GM12878 (cell line): ENCODE measurements around the gene C21orf91. TPM values are rescaled to one million over a fixed set of nuclear protein-coding genes. Genes with fewer than 3 reads are reported as not detected.

ENCODE experiments used
- BCL11A ChIP-seq: IDR thresholded peaks from 2 replicates; pipeline ENCODE4 v1.6.1; 2011; ENCODE audit warnings: low read depth, low read length
- CREB1 ChIP-seq: IDR thresholded peaks from 2 replicates; pipeline ENCODE4 v1.6.1; 2012; ENCODE audit warnings: low read depth, mild to moderate bottlenecking, inconsistent platforms
- ETV6 ChIP-seq, 2 experiments: fragments of 450-650 bp in 1 of 2; IDR thresholded peaks in 1 of 2; conservative IDR thresholded peaks in 1 of 2; 2 replicates each; pipeline ENCODE4 v1.6.1; 2014; ENCODE audit warnings: antibody characterized with exemption in 1 of 2, borderline replicate concordance in 1 of 2, low read depth in 1 of 2, mild to moderate bottlenecking in 1 of 2, moderate library complexity in 1 of 2
- GABPA ChIP-seq: IDR thresholded peaks from 2 replicates; pipeline ENCODE4 v1.6.1; 2014; ENCODE audit warnings: antibody characterized with exemption, low read depth, mild to moderate bottlenecking, inconsistent platforms
- HCFC1 ChIP-seq: fragments of 150-350 bp; IDR thresholded peaks from 2 replicates; pipeline ENCODE4 v1.6.1; 2014; ENCODE audit warnings: low read length
- IKZF1 ChIP-seq: fragments of 450-650 bp; conservative IDR thresholded peaks from 2 replicates; pipeline ENCODE4 v1.6.1; 2017; ENCODE audit warnings: antibody characterized with exemption, mild to moderate bottlenecking
- LARP7 ChIP-seq: fragments of 450-650 bp; IDR thresholded peaks from 2 replicates; pipeline ENCODE4 v1.6.1; 2017; ENCODE audit warnings: mild to moderate bottlenecking
- MXI1 ChIP-seq: fragments of 150-350 bp; IDR thresholded peaks from 2 replicates; pipeline ENCODE4 v1.6.1; 2011; ENCODE audit warnings: low read depth, mild to moderate bottlenecking, inconsistent platforms, low read length, improper control_type of control experiment
- MYB ChIP-seq: fragments of 150-350 bp; IDR thresholded peaks from 2 replicates; pipeline ENCODE4 v1.6.1; 2014; ENCODE audit warnings: mild to moderate bottlenecking, low read depth, low read length, borderline replicate concordance
- NR2C2 ChIP-seq: IDR thresholded peaks from 2 replicates; pipeline ENCODE4 v1.6.1; 2011; ENCODE audit warnings: borderline replicate concordance, low read depth; ENCODE audit not compliant: control insufficient read depth, insufficient read length
- RAD21 ChIP-seq: IDR thresholded peaks from 2 replicates; pipeline ENCODE4 v1.6.1; 2011; ENCODE audit warnings: mild to moderate bottlenecking, low read depth, low read length, moderate library complexity; ENCODE audit not compliant: insufficient read depth
- RFX5 ChIP-seq: IDR thresholded peaks from 2 replicates; pipeline ENCODE4 v1.6.1; 2011; ENCODE audit warnings: low read depth, low read length, improper control_type of control experiment
- SIN3A ChIP-seq: IDR thresholded peaks from 2 replicates; pipeline ENCODE4 v1.6.1; 2012; ENCODE audit warnings: low read depth, low read length, improper control_type of control experiment
- SMAD1 ChIP-seq: fragments of 450-650 bp; IDR thresholded peaks from 2 replicates; pipeline ENCODE4 v1.6.1; 2018; ENCODE audit warnings: mild to moderate bottlenecking, low read depth; ENCODE audit not compliant: partially characterized antibody
- TCF7 ChIP-seq: IDR thresholded peaks from 2 replicates; pipeline ENCODE4 v1.6.1; 2014; ENCODE audit warnings: antibody characterized with exemption, borderline replicate concordance
- ZBTB4 ChIP-seq: fragments of 450-650 bp; formaldehyde crosslinking; IDR thresholded peaks from 2 replicates; pipeline ENCODE4 v1.4.0; 2022; ENCODE audit warnings: mild to moderate bottlenecking, moderate library complexity
- ZNF384 ChIP-seq: IDR thresholded peaks from 2 replicates; pipeline ENCODE4 v1.6.1; 2012; ENCODE audit warnings: low read depth, mild to moderate bottlenecking, low read length, improper control_type of control experiment, borderline replicate concordance
- polyA plus RNA-seq, 11 experiments: library from polyadenylated mRNA; depleted of rRNA in 4 of 11; unstranded in 6 of 11; stranded (reverse) in 5 of 11; fragments of >200 nt; fragmentation: Nextera tagmentation in 4 of 11; fragmentation: Illumina TruSeq in 1 of 11; extraction: Ambion mirVana in 4 of 11; extraction: Trizol in 1 of 11; gene quantifications; 1 replicate in 1 of 11; 2 replicates in 10 of 11; pipeline versions ENCODE4 v1.2.1 to v1.2.3, GENCODE V29; 2011 to 2016; ENCODE audit warnings: inconsistent platforms in 2 of 11, missing spikeins in 2 of 11, low read depth in 1 of 11
- total RNA-seq, 4 experiments: library from RNA; depleted of rRNA in 3 of 4; stranded (reverse); fragments of >200 nt in 3 of 4; fragmentation: Illumina TruSeq in 1 of 4; extraction: Trizol in 1 of 4; gene quantifications; 2 replicates each; pipeline versions ENCODE4 v1.2.1 to v1.2.3, GENCODE V29; 2013 to 2021
- TF ChIP-seq, protein P1 (sequence below): fragments of 450-650 bp; IDR thresholded peaks from 2 replicates; pipeline ENCODE4 v1.6.1; 2018; ENCODE audit warnings: borderline replicate concordance, mild to moderate bottlenecking; ENCODE audit not compliant: partially characterized antibody
- TF ChIP-seq, protein P2 (sequence below): fragments of 450-650 bp; IDR thresholded peaks from 2 replicates; pipeline ENCODE4 v1.6.1; 2016; ENCODE audit warnings: mild to moderate bottlenecking
- TF ChIP-seq, protein P3 (sequence below): IDR thresholded peaks from 2 replicates; pipeline ENCODE4 v1.6.1; 2012; ENCODE audit warnings: mild to moderate bottlenecking, low read depth, low read length

The C21orf91 gene
- total and polyA plus RNA-seq, 10 of the 15 experiments (the other 5 are each of a cell fraction or from before 2014, with no cell fraction given) = 9.3 to 40.3 (median 29.8) TPM

GRCh38 chr21:17848228-17848627, 29.1 kb upstream of the C21orf91 start (continued):
- TF ChIP-seq, protein P1, sequence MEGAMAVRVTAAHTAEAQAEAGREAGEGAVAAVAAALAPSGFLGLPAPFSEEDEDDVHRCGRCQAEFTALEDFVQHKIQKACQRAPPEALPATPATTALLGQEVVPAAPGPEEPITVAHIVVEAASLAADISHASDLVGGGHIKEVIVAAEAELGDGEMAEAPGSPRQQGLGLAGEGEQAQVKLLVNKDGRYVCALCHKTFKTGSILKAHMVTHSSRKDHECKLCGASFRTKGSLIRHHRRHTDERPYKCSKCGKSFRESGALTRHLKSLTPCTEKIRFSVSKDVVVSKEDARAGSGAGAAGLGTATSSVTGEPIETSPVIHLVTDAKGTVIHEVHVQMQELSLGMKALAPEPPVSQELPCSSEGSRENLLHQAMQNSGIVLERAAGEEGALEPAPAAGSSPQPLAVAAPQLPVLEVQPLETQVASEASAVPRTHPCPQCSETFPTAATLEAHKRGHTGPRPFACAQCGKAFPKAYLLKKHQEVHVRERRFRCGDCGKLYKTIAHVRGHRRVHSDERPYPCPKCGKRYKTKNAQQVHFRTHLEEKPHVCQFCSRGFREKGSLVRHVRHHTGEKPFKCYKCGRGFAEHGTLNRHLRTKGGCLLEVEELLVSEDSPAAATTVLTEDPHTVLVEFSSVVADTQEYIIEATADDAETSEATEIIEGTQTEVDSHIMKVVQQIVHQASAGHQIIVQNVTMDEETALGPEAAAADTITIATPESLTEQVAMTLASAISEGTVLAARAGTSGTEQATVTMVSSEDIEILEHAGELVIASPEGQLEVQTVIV = no peak
- no peak for TF ChIP-seq RFX5
- TF ChIP-seq CREB1 = 0 out of 2 replicates have a peak, but pooled peaks have one; percentile 31
- TF ChIP-seq BCL11A = peak; percentile 86
- TF ChIP-seq SIN3A = no peak
- no peak for TF ChIP-seq TCF7
- TF ChIP-seq, protein P2, sequence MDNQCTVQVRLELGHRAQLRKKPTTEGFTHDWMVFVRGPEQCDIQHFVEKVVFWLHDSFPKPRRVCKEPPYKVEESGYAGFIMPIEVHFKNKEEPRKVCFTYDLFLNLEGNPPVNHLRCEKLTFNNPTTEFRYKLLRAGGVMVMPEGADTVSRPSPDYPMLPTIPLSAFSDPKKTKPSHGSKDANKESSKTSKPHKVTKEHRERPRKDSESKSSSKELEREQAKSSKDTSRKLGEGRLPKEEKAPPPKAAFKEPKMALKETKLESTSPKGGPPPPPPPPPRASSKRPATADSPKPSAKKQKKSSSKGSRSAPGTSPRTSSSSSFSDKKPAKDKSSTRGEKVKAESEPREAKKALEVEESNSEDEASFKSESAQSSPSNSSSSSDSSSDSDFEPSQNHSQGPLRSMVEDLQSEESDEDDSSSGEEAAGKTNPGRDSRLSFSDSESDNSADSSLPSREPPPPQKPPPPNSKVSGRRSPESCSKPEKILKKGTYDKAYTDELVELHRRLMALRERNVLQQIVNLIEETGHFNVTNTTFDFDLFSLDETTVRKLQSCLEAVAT = 0 out of 2 replicates have a peak, but pooled peaks have one; percentile 41
- no peak for TF ChIP-seq ZBTB4
- TF ChIP-seq, protein P3, sequence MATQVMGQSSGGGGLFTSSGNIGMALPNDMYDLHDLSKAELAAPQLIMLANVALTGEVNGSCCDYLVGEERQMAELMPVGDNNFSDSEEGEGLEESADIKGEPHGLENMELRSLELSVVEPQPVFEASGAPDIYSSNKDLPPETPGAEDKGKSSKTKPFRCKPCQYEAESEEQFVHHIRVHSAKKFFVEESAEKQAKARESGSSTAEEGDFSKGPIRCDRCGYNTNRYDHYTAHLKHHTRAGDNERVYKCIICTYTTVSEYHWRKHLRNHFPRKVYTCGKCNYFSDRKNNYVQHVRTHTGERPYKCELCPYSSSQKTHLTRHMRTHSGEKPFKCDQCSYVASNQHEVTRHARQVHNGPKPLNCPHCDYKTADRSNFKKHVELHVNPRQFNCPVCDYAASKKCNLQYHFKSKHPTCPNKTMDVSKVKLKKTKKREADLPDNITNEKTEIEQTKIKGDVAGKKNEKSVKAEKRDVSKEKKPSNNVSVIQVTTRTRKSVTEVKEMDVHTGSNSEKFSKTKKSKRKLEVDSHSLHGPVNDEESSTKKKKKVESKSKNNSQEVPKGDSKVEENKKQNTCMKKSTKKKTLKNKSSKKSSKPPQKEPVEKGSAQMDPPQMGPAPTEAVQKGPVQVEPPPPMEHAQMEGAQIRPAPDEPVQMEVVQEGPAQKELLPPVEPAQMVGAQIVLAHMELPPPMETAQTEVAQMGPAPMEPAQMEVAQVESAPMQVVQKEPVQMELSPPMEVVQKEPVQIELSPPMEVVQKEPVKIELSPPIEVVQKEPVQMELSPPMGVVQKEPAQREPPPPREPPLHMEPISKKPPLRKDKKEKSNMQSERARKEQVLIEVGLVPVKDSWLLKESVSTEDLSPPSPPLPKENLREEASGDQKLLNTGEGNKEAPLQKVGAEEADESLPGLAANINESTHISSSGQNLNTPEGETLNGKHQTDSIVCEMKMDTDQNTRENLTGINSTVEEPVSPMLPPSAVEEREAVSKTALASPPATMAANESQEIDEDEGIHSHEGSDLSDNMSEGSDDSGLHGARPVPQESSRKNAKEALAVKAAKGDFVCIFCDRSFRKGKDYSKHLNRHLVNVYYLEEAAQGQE = no peak
- TF ChIP-seq IKZF1 = peak; percentile 63; the same call in 1 of the 2 replicates
- TF ChIP-seq MYB = peak; percentile 97
- TF ChIP-seq RAD21 = peak; percentile 13; the same call in 1 of the 2 replicates
- TF ChIP-seq HCFC1 = no peak
- TF ChIP-seq SMAD1 = no peak
- peak; percentile 51; the same call in 1 of the 2 replicates for TF ChIP-seq MXI1
- TF ChIP-seq ZNF384 = no peak
- no peak for TF ChIP-seq LARP7
- TF ChIP-seq GABPA = 0 out of 2 replicates have a peak, but pooled peaks have one; percentile 48
- TF ChIP-seq ETV6 (conservative IDR thresholded peaks at IDR 0.05 in 1 of 2, IDR thresholded peaks at IDR 0.05 in 1 of 2; ENCODE audit: borderline replicate concordance in 1 of 2, low read depth in 1 of 2) = peak in 1 of 2 experiments; percentile 83; a peak in 1 of 4 replicates
- no peak for TF ChIP-seq NR2C2
